Measurements from ENCODE around the gene FAM228B. TPM values are rescaled to one million over a fixed set of nuclear protein-coding genes. Genes with fewer than 3 reads are reported as not detected.
"Not testable (repeated sequence)": the region's sequence is repeated elsewhere in the genome, so short reads cannot be mapped to it uniquely, and the experiment has no call there.

Gene FAM228B
- total RNA-seq, 2 experiments from 2014 or later: 3.8 to 9.6 TPM

- H3K27ac ChIP-seq (ENCODE audit: low read depth, low read length, poor library complexity, severe bottlenecking): no peak overlapping the region
- ChIA-PET POLR2A (interaction anchor here (0.9 to 1.0 kb wide), 2 partner anchors 104 to 267 kb away, joined by 3 to 5 read pairs; no protein-coding TSS in a partner anchor), CTCF (ENCODE audit: unreplicated experiment) (no interaction called here)
- no TSS peak for BruUV-seq (replicated peaks)
- TF ChIP-seq CTCF (conservative IDR thresholded peaks at IDR 0.05; ENCODE audit: low read length) (no peak), EZH2phosphoT487 (IDR thresholded peaks at IDR 0.05; ENCODE audit: borderline replicate concordance, low read depth, low read length) (no peak)
- no peaks in the 10 kb centered on the region for H3K79me2 ChIP-seq (ENCODE audit: insufficient read depth, low read depth, low read length)
- H3K36me3 ChIP-seq (ENCODE audit: insufficient read depth, low read length): no peaks in the 10 kb centered on the region
- no peak overlapping the region for H2AFZ ChIP-seq (ENCODE audit: low read length)
- H3K4me1 ChIP-seq (ENCODE audit: insufficient read depth, low read length, poor library complexity, severe bottlenecking): peaks cover 15% of the 10 kb centered on the region
- H4K20me1 ChIP-seq (ENCODE audit: insufficient read depth, low read length): no peaks in the 10 kb centered on the region
- intact Hi-C loops (cut with micrococcal nuclease; ENCODE audit: unreplicated experiment): no loop called here
- H3K9me3 ChIP-seq (ENCODE audit: low read length): no peaks in the 10 kb centered on the region
- no peaks in the 10 kb centered on the region for H3K9me2 ChIP-seq (ENCODE audit: insufficient read depth, low read length)
- H3K4me2 ChIP-seq (ENCODE audit: low read length): no peak overlapping the region
- H3K4me3 ChIP-seq (ENCODE audit: low read depth, low read length, poor library complexity, severe bottlenecking): no peak overlapping the region
- no peak for DNase-seq (ENCODE audit: low spot score)
Observed at GRCh38 chr2:24087032-24087431, 36.2 kb upstream of the FAM228B start.

GRCh38 chr2:24088821-24089359, 34.4 kb upstream of the FAM228B start:
- Histone ChIP-seq H3K27ac (ENCODE audit: low read depth, low read length, poor library complexity, severe bottlenecking) (no peak overlapping the region), H2AFZ (ENCODE audit: low read length) (no peak overlapping the region), H3K4me2 (ENCODE audit: low read length) (no peak overlapping the region), H3K9me2 (ENCODE audit: insufficient read depth, low read length) (no peaks in the 10 kb centered on the region), H3K9me3 (ENCODE audit: low read length) (no peaks in the 10 kb centered on the region), H3K4me3 (ENCODE audit: low read depth, low read length, poor library complexity, severe bottlenecking) (no peak overlapping the region), H3K4me1 (ENCODE audit: insufficient read depth, low read length, poor library complexity, severe bottlenecking) (peaks cover 5% of the 10 kb centered on the region), H3K36me3 (ENCODE audit: insufficient read depth, low read length) (no peaks in the 10 kb centered on the region), H4K20me1 (ENCODE audit: insufficient read depth, low read length) (no peaks in the 10 kb centered on the region), H3K79me2 (ENCODE audit: insufficient read depth, low read depth, low read length) (no peaks in the 10 kb centered on the region)
- CTCF ChIA-PET (ENCODE audit: unreplicated experiment): no interaction called here
- BruUV-seq (replicated peaks): no TSS peak
- POLR2A ChIA-PET: no interaction called here
- TF ChIP-seq CTCF (conservative IDR thresholded peaks at IDR 0.05; ENCODE audit: low read length): no peak
- TF ChIP-seq EZH2phosphoT487 (IDR thresholded peaks at IDR 0.05; ENCODE audit: borderline replicate concordance, low read depth, low read length): no peak
- intact Hi-C loops (cut with micrococcal nuclease; ENCODE audit: unreplicated experiment): no loop called here
- no peak for DNase-seq (ENCODE audit: low spot score)

GRCh38 chr2:24093270-24093669, 30.0 kb upstream of the FAM228B start:
- H3K4me2 ChIP-seq (ENCODE audit: low read length); H3K9me2 ChIP-seq (ENCODE audit: insufficient read depth, low read length); H3K4me3 ChIP-seq (ENCODE audit: low read depth, low read length, poor library complexity, severe bottlenecking); BruUV-seq (replicated peaks); H3K36me3 ChIP-seq (ENCODE audit: insufficient read depth, low read length); H3K9me3 ChIP-seq (ENCODE audit: low read length); H3K79me2 ChIP-seq (ENCODE audit: insufficient read depth, low read depth, low read length); H3K4me1 ChIP-seq (ENCODE audit: insufficient read depth, low read length, poor library complexity, severe bottlenecking); intact Hi-C loops (cut with micrococcal nuclease; ENCODE audit: unreplicated experiment); H4K20me1 ChIP-seq (ENCODE audit: insufficient read depth, low read length); DNase-seq (ENCODE audit: low spot score); H2AFZ ChIP-seq (ENCODE audit: low read length); CTCF ChIA-PET (ENCODE audit: unreplicated experiment); H3K27ac ChIP-seq (ENCODE audit: low read depth, low read length, poor library complexity, severe bottlenecking): not testable (repeated sequence)
- POLR2A ChIA-PET: interaction anchor here (0.6 kb wide), 1 partner anchor 713 kb away, joined by 3 read pairs; no protein-coding TSS in a partner anchor

- intact Hi-C loops (cut with micrococcal nuclease; ENCODE audit: unreplicated experiment); H3K9me2 ChIP-seq (ENCODE audit: insufficient read depth, low read length); H2AFZ ChIP-seq (ENCODE audit: low read length); H3K4me2 ChIP-seq (ENCODE audit: low read length); BruUV-seq (replicated peaks); H3K27ac ChIP-seq (ENCODE audit: low read depth, low read length, poor library complexity, severe bottlenecking); H3K9me3 ChIP-seq (ENCODE audit: low read length); H3K36me3 ChIP-seq (ENCODE audit: insufficient read depth, low read length); H3K4me1 ChIP-seq (ENCODE audit: insufficient read depth, low read length, poor library complexity, severe bottlenecking); CTCF ChIA-PET (ENCODE audit: unreplicated experiment); H4K20me1 ChIP-seq (ENCODE audit: insufficient read depth, low read length); H3K79me2 ChIP-seq (ENCODE audit: insufficient read depth, low read depth, low read length); DNase-seq (ENCODE audit: low spot score); H3K4me3 ChIP-seq (ENCODE audit: low read depth, low read length, poor library complexity, severe bottlenecking): not testable (repeated sequence)
- POLR2A ChIA-PET: interaction anchor here (0.6 kb wide), 1 partner anchor 171 kb away, joined by 3 read pairs; no protein-coding TSS in a partner anchor
Observed at GRCh38 chr2:24095171-24095677, 28.0 kb upstream of the FAM228B start.

GRCh38 chr2:24100732-24101131, 22.5 kb upstream of the FAM228B start:
- H3K4me1 ChIP-seq (ENCODE audit: insufficient read depth, low read length, poor library complexity, severe bottlenecking); POLR2A ChIA-PET; DNase-seq (ENCODE audit: low spot score); H3K9me2 ChIP-seq (ENCODE audit: insufficient read depth, low read length); H3K27ac ChIP-seq (ENCODE audit: low read depth, low read length, poor library complexity, severe bottlenecking); intact Hi-C loops (cut with micrococcal nuclease; ENCODE audit: unreplicated experiment); H3K4me3 ChIP-seq (ENCODE audit: low read depth, low read length, poor library complexity, severe bottlenecking); H3K9me3 ChIP-seq (ENCODE audit: low read length); H3K36me3 ChIP-seq (ENCODE audit: insufficient read depth, low read length); CTCF ChIA-PET (ENCODE audit: unreplicated experiment); BruUV-seq (replicated peaks); H3K79me2 ChIP-seq (ENCODE audit: insufficient read depth, low read depth, low read length); H3K4me2 ChIP-seq (ENCODE audit: low read length); H4K20me1 ChIP-seq (ENCODE audit: insufficient read depth, low read length); H2AFZ ChIP-seq (ENCODE audit: low read length): not testable (repeated sequence)

All from OCI-LY7 (cell line).